Mesendoderm (in vitro differentiated cells): ENCODE data around the gene ZNF334.
A peak's percentile ranks its signal among the peaks of the same experiment; 100 is the strongest.

ENCODE experiments used
- DNase-seq: peaks from one replicate; pipeline ENCODE4 v3.0.0; 2013
- H2AK5ac ChIP-seq: 2 replicates; pipeline ENCODE4 v1.6.1; 2013; ENCODE audit warnings: low read length, inconsistent platforms
- H2BK120ac ChIP-seq: 2 replicates; pipeline ENCODE4 v1.6.1; 2013; ENCODE audit warnings: low read depth, mild to moderate bottlenecking, low read length, moderate library complexity, mixed read lengths
- H2BK15ac ChIP-seq: replicated peaks from 2 replicates; pipeline ENCODE4 v1.6.1; 2013; ENCODE audit warnings: low read depth, mild to moderate bottlenecking, moderate library complexity
- H2BK5ac ChIP-seq: 2 replicates; pipeline ENCODE4 v1.6.1; 2013; ENCODE audit warnings: low read length, inconsistent platforms
- H3K18ac ChIP-seq: 2 replicates; pipeline ENCODE4 v1.6.1; 2013; ENCODE audit warnings: mild to moderate bottlenecking, low read length, mixed read lengths
- H3K23ac ChIP-seq: one replicate; pipeline ENCODE4 v1.6.1; 2013; ENCODE audit warnings: low read length
- H3K27ac ChIP-seq: 2 replicates; pipeline ENCODE4 v1.5.1; 2013; ENCODE audit warnings: low read depth, mild to moderate bottlenecking, inconsistent platforms, low read length, moderate library complexity
- H3K27me3 ChIP-seq: 2 replicates; pipeline ENCODE4 v1.6.1; 2013; ENCODE audit warnings: low read length, control low read depth, mild to moderate bottlenecking, inconsistent platforms; ENCODE audit not compliant: insufficient read depth, poor library complexity
- H3K36me3 ChIP-seq: 2 replicates; pipeline ENCODE4 v1.6.1; 2013; ENCODE audit warnings: low read length, inconsistent platforms; ENCODE audit not compliant: control insufficient read depth, insufficient read depth
- H3K4ac ChIP-seq: one replicate; pipeline ENCODE4 v1.6.1; 2013; ENCODE audit warnings: low read depth, mild to moderate bottlenecking, low read length, moderate library complexity
- H3K4me1 ChIP-seq: 2 replicates; pipeline ENCODE4 v1.6.1; 2013; ENCODE audit warnings: low read depth, low read length, inconsistent platforms; ENCODE audit not compliant: control insufficient read depth
- H3K4me2 ChIP-seq: 2 replicates; pipeline ENCODE4 v1.6.1; 2013; ENCODE audit warnings: low read length
- H3K4me3 ChIP-seq: 2 replicates; pipeline ENCODE4 v1.5.1; 2013; ENCODE audit warnings: mild to moderate bottlenecking, low read length
- H3K56ac ChIP-seq: one replicate; pipeline ENCODE4 v1.6.1; 2013; ENCODE audit warnings: low read length
- H3K79me1 ChIP-seq: 2 replicates; pipeline ENCODE4 v1.6.1; 2013; ENCODE audit warnings: low read length, inconsistent platforms
- H3K79me2 ChIP-seq: 2 replicates; pipeline ENCODE4 v1.6.1; 2013; ENCODE audit warnings: mild to moderate bottlenecking, low read length; ENCODE audit not compliant: control insufficient read depth, insufficient read depth
- H3K9ac ChIP-seq: 2 replicates; pipeline ENCODE4 v1.6.1; 2013; ENCODE audit warnings: low read length, inconsistent platforms
- H4K5ac ChIP-seq: one replicate; pipeline ENCODE4 v1.6.1; 2013; ENCODE audit warnings: low read length
- H4K8ac ChIP-seq: one replicate; pipeline ENCODE4 v1.6.1; 2013; ENCODE audit warnings: low read depth, mild to moderate bottlenecking, control low read depth, low read length, moderate library complexity
- WGBS: extraction: QIAGEN DNeasy Blood & Tissue Kit; methylation state at CpG from one replicate; pipeline ENCODE4 v1.1.7; 2013; ENCODE audit warnings: low lambda C conversion rate, missing lambda C conversion rate; ENCODE audit not compliant: insufficient coverage; ENCODE audit errors: extremely low coverage; 5-methylcytosine and 5-hydroxymethylcytosine counted together

Gene ZNF334

DNA sequence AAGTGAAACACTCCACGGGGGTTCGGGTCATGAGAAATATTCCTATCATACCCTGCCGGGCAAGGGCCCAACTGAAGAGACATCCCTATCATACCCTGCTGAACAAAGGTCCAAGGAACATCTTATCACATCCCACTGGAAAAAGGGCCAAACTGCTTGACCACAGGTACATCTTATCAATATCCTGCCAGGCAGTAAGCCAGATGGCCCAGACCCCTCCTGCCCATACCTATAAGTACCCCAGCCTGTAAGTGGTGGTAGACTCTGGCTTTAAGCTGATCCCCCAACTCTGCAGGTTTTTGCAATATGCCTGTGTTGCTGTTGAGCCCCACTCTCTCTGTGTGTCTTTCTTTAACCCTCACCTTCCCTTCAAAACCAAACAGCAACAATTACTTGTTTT, 51.6 kb downstream of the ZNF334 start:
- H2BK120ac ChIP-seq, result no peak overlapping the region
- H3K27ac ChIP-seq, result no peak overlapping the region
- H2AK5ac ChIP-seq, result no peak overlapping the region
- DNase-seq, result no peak
- H3K27me3 ChIP-seq, result no peaks in the 10 kb centered on the region
- no peaks in the 10 kb centered on the region for H3K79me2 ChIP-seq
- no peak overlapping the region for H3K9ac ChIP-seq
- no CpG with 5 or more reads among the region's 3 CpGs for WGBS
- no peak overlapping the region for H3K4me3 ChIP-seq
- no peak overlapping the region for H3K18ac ChIP-seq
- H3K4me2 ChIP-seq, result no peak overlapping the region
- no peak overlapping the region for H3K23ac ChIP-seq
- no peak overlapping the region for H2BK5ac ChIP-seq
- no peak overlapping the region for H4K5ac ChIP-seq
- no peak overlapping the region for H3K56ac ChIP-seq
- no peak overlapping the region for H4K8ac ChIP-seq
- H3K79me1 ChIP-seq, result no peaks in the 10 kb centered on the region
- no peak overlapping the region for H2BK15ac ChIP-seq
- no peaks in the 10 kb centered on the region for H3K36me3 ChIP-seq
- no peak overlapping the region for H3K4ac ChIP-seq
- no peaks in the 10 kb centered on the region for H3K4me1 ChIP-seq

DNA sequence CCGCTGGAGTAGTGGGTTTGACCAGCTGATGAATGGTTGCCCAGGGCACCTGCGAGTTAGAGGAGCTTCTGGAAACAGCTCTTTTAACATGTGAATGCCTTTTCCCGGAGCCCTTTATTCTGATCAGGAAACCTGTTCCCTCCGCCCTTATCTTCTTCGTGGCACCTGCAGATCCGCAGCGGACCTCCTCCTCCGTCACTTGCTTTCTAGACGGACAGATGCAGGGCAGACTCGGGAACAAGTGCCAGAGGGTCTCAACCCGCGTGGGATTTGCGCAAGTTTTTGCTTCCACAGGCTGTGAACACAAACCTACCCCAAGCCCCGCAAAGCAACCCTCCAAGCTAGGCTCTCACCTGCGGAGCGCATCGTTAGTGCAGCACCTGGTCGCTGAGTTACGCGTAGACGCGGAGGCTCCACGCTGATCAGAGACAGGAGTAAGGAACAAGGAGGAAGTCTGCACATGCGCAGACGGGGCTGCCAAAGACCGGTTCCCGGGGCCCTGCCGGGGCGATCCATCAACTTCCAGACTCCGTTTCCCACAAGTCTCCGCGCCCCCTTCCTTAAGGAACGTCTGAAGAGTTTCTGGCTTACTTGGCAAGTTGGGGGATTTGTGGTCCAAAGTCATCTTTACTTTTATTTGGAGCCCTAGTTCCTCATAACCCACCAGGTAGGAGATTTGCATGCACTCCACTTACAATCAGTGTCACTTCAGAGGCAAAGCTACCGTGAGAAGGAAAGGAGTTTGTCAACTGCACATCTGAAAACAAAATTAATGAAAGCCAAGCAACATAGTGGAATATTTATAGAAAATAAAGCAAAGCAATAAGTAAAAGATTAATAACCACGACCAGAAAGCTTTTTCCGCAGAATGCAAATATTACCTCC, 54.3 kb downstream of the ZNF334 start:
- no peak overlapping the region for H4K8ac ChIP-seq
- peak overlapping the region; percentile 9 for H3K4me3 ChIP-seq
- H3K79me1 ChIP-seq, result no peaks in the 10 kb centered on the region
- H2BK120ac ChIP-seq, result no peak overlapping the region
- no peak overlapping the region for H3K4ac ChIP-seq
- H3K36me3 ChIP-seq, result no peaks in the 10 kb centered on the region
- no peak overlapping the region for H4K5ac ChIP-seq
- peak overlapping the region; percentile 47 for H3K56ac ChIP-seq
- H3K27ac ChIP-seq, result no peak overlapping the region
- no peaks in the 10 kb centered on the region for H3K4me1 ChIP-seq
- H2AK5ac ChIP-seq, result no peak overlapping the region
- DNase-seq, result peak; percentile 89
- no peaks in the 10 kb centered on the region for H3K79me2 ChIP-seq
- H3K23ac ChIP-seq, result no peak overlapping the region
- peak overlapping the region; percentile 33 for H3K9ac ChIP-seq
- H3K27me3 ChIP-seq, result no peaks in the 10 kb centered on the region
- H2BK5ac ChIP-seq, result no peak overlapping the region
- no peak overlapping the region for H2BK15ac ChIP-seq
- peak overlapping the region; percentile 47 for H3K4me2 ChIP-seq
- WGBS, result no CpG with 5 or more reads among the region's 36 CpGs
- no peak overlapping the region for H3K18ac ChIP-seq

DNA sequence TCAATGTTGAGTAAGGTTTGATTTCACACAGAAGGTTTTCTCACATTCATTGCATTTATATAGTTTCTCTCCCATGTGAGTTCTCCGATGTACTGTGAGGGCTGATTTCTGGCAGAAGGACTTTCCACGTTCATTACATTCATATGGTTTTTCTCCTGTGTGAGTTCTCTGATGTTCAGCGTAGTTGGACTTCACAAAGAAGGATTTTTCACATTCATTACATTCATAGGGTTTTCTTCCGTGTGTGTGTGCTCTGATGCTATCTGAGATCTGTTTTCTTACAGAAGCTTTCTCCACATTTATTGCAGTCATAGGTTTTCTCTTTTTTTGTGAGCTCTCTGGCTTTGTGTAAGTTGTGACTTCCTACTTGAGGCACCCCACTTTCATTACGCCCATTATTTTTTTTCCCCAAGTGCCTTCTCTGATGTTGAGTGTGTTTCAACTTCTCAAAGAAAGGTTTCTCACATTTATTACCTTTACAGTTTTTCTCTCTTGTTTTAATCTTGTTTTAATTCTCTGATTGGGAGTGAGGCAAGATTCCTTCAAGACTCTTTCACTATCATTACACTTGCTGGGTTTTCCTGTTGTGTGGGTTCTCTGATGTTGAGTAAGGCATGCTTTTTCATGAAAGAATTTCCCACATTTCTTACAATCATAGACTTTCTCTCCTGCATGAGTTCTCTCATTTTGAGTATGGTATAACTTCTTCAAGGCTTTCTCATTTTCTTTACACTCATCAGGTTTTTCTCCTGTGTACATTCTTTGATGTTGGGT, 56.9 kb downstream of the ZNF334 start:
- H3K56ac ChIP-seq, result no peak overlapping the region
- no peak for DNase-seq
- H4K5ac ChIP-seq, result no peak overlapping the region
- no peak overlapping the region for H2BK15ac ChIP-seq
- H3K9ac ChIP-seq, result no peak overlapping the region
- no peak overlapping the region for H2BK5ac ChIP-seq
- H2BK120ac ChIP-seq, result no peak overlapping the region
- H2AK5ac ChIP-seq, result no peak overlapping the region
- H3K18ac ChIP-seq, result no peak overlapping the region
- H4K8ac ChIP-seq, result no peak overlapping the region
- no peak overlapping the region for H3K4me2 ChIP-seq
- no peak overlapping the region for H3K4ac ChIP-seq
- H3K79me2 ChIP-seq, result no peaks in the 10 kb centered on the region
- no peaks in the 10 kb centered on the region for H3K79me1 ChIP-seq
- H3K4me1 ChIP-seq, result no peaks in the 10 kb centered on the region
- WGBS, result no CpG with 5 or more reads among the region's 5 CpGs
- H3K4me3 ChIP-seq, result no peak overlapping the region
- no peak overlapping the region for H3K27ac ChIP-seq
- H3K27me3 ChIP-seq, result no peaks in the 10 kb centered on the region
- H3K23ac ChIP-seq, result no peak overlapping the region
- H3K36me3 ChIP-seq, result no peaks in the 10 kb centered on the region

- H3K27ac ChIP-seq, result no peak overlapping the region
- no peak overlapping the region for H3K4me3 ChIP-seq
- no peak for DNase-seq
- H2BK5ac ChIP-seq, result no peak overlapping the region
- H3K36me3 ChIP-seq, result no peaks in the 10 kb centered on the region
- no peak overlapping the region for H4K8ac ChIP-seq
- 100% methylated on average over 1 of the region's 2 CpGs for WGBS
- H3K4ac ChIP-seq, result no peak overlapping the region
- H3K18ac ChIP-seq, result no peak overlapping the region
- no peaks in the 10 kb centered on the region for H3K79me2 ChIP-seq
- no peak overlapping the region for H3K4me2 ChIP-seq
- no peak overlapping the region for H4K5ac ChIP-seq
- H3K4me1 ChIP-seq, result no peaks in the 10 kb centered on the region
- H3K79me1 ChIP-seq, result no peaks in the 10 kb centered on the region
- no peak overlapping the region for H2BK15ac ChIP-seq
- no peak overlapping the region for H3K56ac ChIP-seq
- H2AK5ac ChIP-seq, result no peak overlapping the region
- H3K9ac ChIP-seq, result no peak overlapping the region
- H3K27me3 ChIP-seq, result no peaks in the 10 kb centered on the region
- no peak overlapping the region for H2BK120ac ChIP-seq
- no peak overlapping the region for H3K23ac ChIP-seq
These were observed 57.6 kb downstream of the ZNF334 start for GRCh38 chr20:46455729-46456128.
